IMR-90 (cell line): ENCODE measurements around the gene B3GNT5. TPM values are rescaled to one million over a fixed set of nuclear protein-coding genes. Genes with fewer than 3 reads are reported as not detected.

Experiments used
- ATAC-seq: fragments of 200-7000 bp; cut with Tn5 transposase; 2 replicates; pipeline ENCODE4 v1.9.1; 2020; ENCODE audit warnings: low read depth, mild to moderate bottlenecking, moderate library complexity
- BruUV-seq: library from RNA; stranded (reverse); fragments of 400-500 nt; replicated peaks from 2 replicates; lab custom pipeline; 2021; lab: Mats Ljungman, UMichigan
- CTCF ChIA-PET: fragments of 300-600 bp; formaldehyde crosslinking; extraction: SDS; loops from one replicate; lab custom pipeline; 2021; ENCODE audit warnings: antibody characterized with exemption; lab: Yijun Ruan, JAX
- POLR2A ChIA-PET: fragments of 300-600 bp; sonication (Branson Sonifier 250); formaldehyde crosslinking; loops from one replicate; lab custom pipeline; 2022; ENCODE audit warnings: antibody characterized with exemption; ENCODE audit not compliant: unreplicated experiment; lab: Charles Lee
- DNase-seq: peaks from one replicate; pipeline ENCODE4 v3.0.0; 2013
- H2AFZ ChIP-seq: replicated peaks from 2 replicates; pipeline ENCODE3; 2013; ENCODE audit warnings: low read length, mild to moderate bottlenecking; ENCODE audit not compliant: poor library complexity
- H2AK5ac ChIP-seq: 2 replicates; pipeline ENCODE4 v1.6.1; 2013; ENCODE audit warnings: low read depth, low read length, inconsistent platforms
- H2AK9ac ChIP-seq: replicated peaks from 2 replicates; pipeline ENCODE3; 2013; ENCODE audit warnings: mild to moderate bottlenecking, low read depth, low read length, moderate library complexity; ENCODE audit not compliant: poor library complexity
- H2BK120ac ChIP-seq: 2 replicates; pipeline ENCODE4 v1.6.1; 2013; ENCODE audit warnings: low read depth, low read length, inconsistent platforms
- H2BK15ac ChIP-seq: 3 replicates; pipeline ENCODE4 v1.6.1; 2013; ENCODE audit warnings: low read depth, low read length, inconsistent platforms
- H2BK20ac ChIP-seq: 2 replicates; pipeline ENCODE4 v1.6.1; 2013; ENCODE audit warnings: low read depth, mild to moderate bottlenecking, inconsistent platforms, low read length, moderate library complexity
- H2BK5ac ChIP-seq: 2 replicates; pipeline ENCODE4 v1.6.1; 2013; ENCODE audit warnings: mild to moderate bottlenecking, low read depth, low read length, inconsistent platforms; ENCODE audit not compliant: poor library complexity, severe bottlenecking
- H3K14ac ChIP-seq: replicated peaks from 2 replicates; pipeline ENCODE4 v1.6.1; 2013; ENCODE audit warnings: low read depth, low read length, inconsistent platforms
- H3K18ac ChIP-seq: 2 replicates; pipeline ENCODE4 v1.6.1; 2013; ENCODE audit warnings: low read depth, low read length, control low read depth
- H3K23ac ChIP-seq: 2 replicates; pipeline ENCODE4 v1.6.1; 2013; ENCODE audit warnings: low read depth, low read length, inconsistent platforms
- H3K27ac ChIP-seq: 2 replicates; pipeline ENCODE4 v1.5.1; 2013; ENCODE audit warnings: mild to moderate bottlenecking, control low read depth, low read length; ENCODE audit not compliant: insufficient read depth
- H3K27me3 ChIP-seq: 2 replicates; pipeline ENCODE4 v1.6.1; 2013; ENCODE audit warnings: low read length; ENCODE audit not compliant: control insufficient read depth, insufficient read depth
- H3K36me3 ChIP-seq: 2 replicates; pipeline ENCODE4 v1.6.1; 2013; ENCODE audit warnings: low read length, mixed read lengths; ENCODE audit not compliant: control insufficient read depth, insufficient read depth
- H3K4ac ChIP-seq: 2 replicates; pipeline ENCODE4 v1.6.1; 2013; ENCODE audit warnings: low read depth, low read length, inconsistent platforms
- H3K4me1 ChIP-seq: 2 replicates; pipeline ENCODE4 v1.6.1; 2013; ENCODE audit warnings: low read length, mixed read lengths; ENCODE audit not compliant: control insufficient read depth, insufficient read depth
- H3K4me2 ChIP-seq: 2 replicates; pipeline ENCODE4 v1.6.1; 2013; ENCODE audit warnings: low read depth, mild to moderate bottlenecking, control low read depth, low read length, moderate library complexity
- H3K4me3 ChIP-seq: 2 replicates; pipeline ENCODE4 v1.5.1; 2013; ENCODE audit warnings: low read depth, mild to moderate bottlenecking, control low read depth, low read length, moderate library complexity; ENCODE audit not compliant: insufficient read depth
- H3K56ac ChIP-seq: 2 replicates; pipeline ENCODE4 v1.6.1; 2013; ENCODE audit warnings: low read length, inconsistent platforms; ENCODE audit not compliant: insufficient read depth; ENCODE audit errors: extremely low read depth
- H3K79me1 ChIP-seq, 2 experiments: 2 replicates each; pipeline ENCODE4 v1.6.1; 2013; ENCODE audit warnings: low read length in 2 of 2, inconsistent platforms in 1 of 2, low read depth in 1 of 2
- H3K9ac ChIP-seq: 2 replicates; pipeline ENCODE4 v1.6.1; 2013; ENCODE audit warnings: low read depth, low read length, control low read depth
- H3K9me1 ChIP-seq: 2 replicates; pipeline ENCODE4 v1.6.1; 2013; ENCODE audit warnings: low read length, inconsistent platforms; ENCODE audit not compliant: insufficient read depth
- H3K9me3 ChIP-seq: 2 replicates; pipeline ENCODE4 v1.6.1; 2013; ENCODE audit warnings: low read length; ENCODE audit not compliant: control insufficient read depth, insufficient read depth
- H4K20me1 ChIP-seq: 2 replicates; pipeline ENCODE4 v1.6.1; 2013; ENCODE audit warnings: low read length, inconsistent platforms; ENCODE audit not compliant: insufficient read depth
- H4K5ac ChIP-seq: 2 replicates; pipeline ENCODE4 v1.6.1; 2013; ENCODE audit warnings: mild to moderate bottlenecking, low read depth, low read length, control low read depth
- H4K8ac ChIP-seq, 2 experiments: 2 replicates each; pipeline ENCODE4 v1.6.1; 2013; ENCODE audit warnings: low read depth in 2 of 2, low read length in 2 of 2, control low read depth in 1 of 2, inconsistent platforms in 1 of 2
- H4K91ac ChIP-seq: 2 replicates; pipeline ENCODE4 v1.6.1; 2013; ENCODE audit warnings: low read depth, low read length, inconsistent platforms; ENCODE audit not compliant: insufficient read depth
- BHLHE40 ChIP-seq: fragments of 150-350 bp; IDR thresholded peaks from 2 replicates; pipeline ENCODE4 v1.6.1; 2016; ENCODE audit warnings: mild to moderate bottlenecking, low read depth, low read length
- CEBPB ChIP-seq: IDR thresholded peaks from 2 replicates; pipeline ENCODE4 v1.6.1; 2012; ENCODE audit warnings: low read depth, low read length, improper control_type of control experiment
- CHD1 ChIP-seq: IDR thresholded peaks from 2 replicates; pipeline ENCODE4 v1.6.1; 2012; ENCODE audit warnings: low read depth, low read length, improper control_type of control experiment
- CTCF ChIP-seq: conservative IDR thresholded peaks from 2 replicates; pipeline ENCODE4 v1.5.1; 2012; ENCODE audit warnings: mild to moderate bottlenecking, low read depth, low read length, improper control_type of control experiment
- FOS ChIP-seq: fragments of 150-350 bp; IDR thresholded peaks from 2 replicates; pipeline ENCODE4 v1.6.1; 2016; ENCODE audit warnings: low read depth, low read length
- MAFK ChIP-seq: IDR thresholded peaks from 2 replicates; pipeline ENCODE4 v1.6.1; 2012; ENCODE audit warnings: low read depth, low read length, improper control_type of control experiment
- MAZ ChIP-seq: IDR thresholded peaks from 2 replicates; pipeline ENCODE4 v1.6.1; 2012; ENCODE audit warnings: low read depth, mild to moderate bottlenecking, low read length, improper control_type of control experiment, moderate library complexity, borderline replicate concordance
- MXI1 ChIP-seq: IDR thresholded peaks from 2 replicates; pipeline ENCODE4 v1.6.1; 2012; ENCODE audit warnings: low read depth, mild to moderate bottlenecking, low read length, moderate library complexity, borderline replicate concordance
- NFE2L2 ChIP-seq: fragments of 150-350 bp; IDR thresholded peaks from 2 replicates; pipeline ENCODE4 v1.6.1; 2016; ENCODE audit warnings: low read depth, mild to moderate bottlenecking, low read length
- POLR2A ChIP-seq: IDR thresholded peaks from 2 replicates; pipeline ENCODE4 v1.6.1; 2012; ENCODE audit warnings: mild to moderate bottlenecking, low read depth, low read length
- RAD21 ChIP-seq: IDR thresholded peaks from 2 replicates; pipeline ENCODE4 v1.6.1; 2012; ENCODE audit warnings: low read length, improper control_type of control experiment
- RCOR1 ChIP-seq: IDR thresholded peaks from 2 replicates; pipeline ENCODE4 v1.6.1; 2012; ENCODE audit warnings: mild to moderate bottlenecking, low read length, improper control_type of control experiment; ENCODE audit not compliant: insufficient replicate concordance
- RFX5 ChIP-seq: IDR thresholded peaks from 2 replicates; pipeline ENCODE4 v1.8.0; 2012; ENCODE audit warnings: low read depth, mild to moderate bottlenecking, low read length, moderate library complexity
- SMC3 ChIP-seq: fragments of 150-350 bp; IDR thresholded peaks from 2 replicates; pipeline ENCODE4 v1.6.1; 2016; ENCODE audit warnings: low read depth, mild to moderate bottlenecking, antibody characterized with exemption, low read length, moderate library complexity
- WGBS, 2 experiments: methylation state at CpG; one replicate each; pipeline versions ENCODE4 v1.1.5 to v1.1.7; 2013; ENCODE audit warnings: missing lambda C conversion rate in 2 of 2; ENCODE audit not compliant: insufficient read length in 1 of 2; ENCODE audit errors: extremely low coverage in 2 of 2; 5-methylcytosine and 5-hydroxymethylcytosine counted together
- dilution Hi-C: fragments of 300-500 bp; cut with HindIII; formaldehyde crosslinking; loops from one replicate; pipeline ENCODE4 v1.14.3; 2018; ENCODE audit warnings: low sequenced_read_pairs; ENCODE audit not compliant: unreplicated experiment
- in situ Hi-C: fragments of 300-500 bp; cut with MboI; formaldehyde crosslinking; loops from 3 replicates; pipeline ENCODE4 v1.14.3; 2019; ENCODE audit warnings: low sequenced_read_pairs, inconsistent platforms, mixed read lengths
- intact Hi-C: fragments of 100-400 bp; cut with micrococcal nuclease; formaldehyde crosslinking; loops from 2 replicates; pipeline ENCODE4 v1.10.0; 2022
- polyA plus RNA-seq, 3 experiments: library from polyadenylated mRNA; depleted of rRNA; stranded (reverse); fragments of >200 nt; gene quantifications; 2 replicates each; pipeline ENCODE4 v1.2.3, GENCODE V29; 2012; ENCODE audit warnings: low replicate concordance in 1 of 3
- total RNA-seq: library from RNA; depleted of rRNA; stranded (reverse); fragments of >200 nt; gene quantifications from 2 replicates; pipeline ENCODE4 v1.2.3, GENCODE V29; 2012
- TF ChIP-seq, protein P1 (sequence below): fragments of 150-350 bp; IDR thresholded peaks from 2 replicates; pipeline ENCODE4 v1.6.1; 2017; ENCODE audit warnings: mild to moderate bottlenecking, antibody characterized with exemption, low read length, low read depth
- TF ChIP-seq, protein P2 (sequence below): fragments of 150-350 bp; IDR thresholded peaks from 2 replicates; pipeline ENCODE4 v1.6.1; 2016; ENCODE audit warnings: low read depth, mild to moderate bottlenecking, low read length, moderate library complexity, borderline replicate concordance

The B3GNT5 gene
- total and polyA plus RNA-seq, 2 of the 4 experiments (the other 2 are of a cell fraction): 1.6 to 3.4 TPM

DNA sequence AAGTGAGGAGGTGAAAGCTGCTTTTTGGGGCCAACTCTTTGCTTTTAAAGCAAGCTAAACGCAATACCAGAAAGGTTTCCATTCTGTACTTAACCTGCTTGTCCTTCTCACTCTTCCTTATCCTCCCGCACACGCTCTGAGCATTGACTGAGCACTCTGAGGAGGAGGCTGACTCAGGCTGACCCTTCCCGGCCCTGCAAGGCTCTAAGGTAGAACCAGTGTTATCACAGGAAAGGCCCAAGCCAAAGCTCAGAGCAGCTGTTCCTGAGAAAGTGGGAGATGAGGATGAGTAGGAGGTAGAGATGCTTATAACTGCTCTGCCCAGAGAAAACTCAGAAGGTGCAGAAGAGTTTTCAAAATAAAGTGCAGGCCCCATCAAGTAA is 2.3 kb downstream of the B3GNT5 start:
- H3K14ac ChIP-seq: no peak overlapping the region
- H2BK5ac ChIP-seq: no peak overlapping the region
- H3K27me3 ChIP-seq: peaks cover 29% of the 10 kb centered on the region
- no peak overlapping the region for H2AK5ac ChIP-seq
- in situ Hi-C loops: no loop called here
- H3K4ac ChIP-seq: no peak overlapping the region
- H2AFZ ChIP-seq: no peak overlapping the region
- no peak overlapping the region for H3K4me2 ChIP-seq
- H3K27ac ChIP-seq: no peak overlapping the region
- H2BK15ac ChIP-seq: no peak overlapping the region
- no peak overlapping the region for H4K8ac ChIP-seq
- DNase-seq (peak; percentile 18), ATAC-seq (no peak)
- H3K56ac ChIP-seq: no peak overlapping the region
- H4K20me1 ChIP-seq: no peaks in the 10 kb centered on the region
- H3K36me3 ChIP-seq: no peaks in the 10 kb centered on the region
- no peak overlapping the region for H2AK9ac ChIP-seq
- POLR2A ChIA-PET: no interaction called here
- no CpG with 5 or more reads among the region's 4 CpGs for WGBS, 2 experiments
- dilution Hi-C loops: no loop called here
- no peak overlapping the region for H3K18ac ChIP-seq
- H3K9me1 ChIP-seq: no peaks in the 10 kb centered on the region
- H3K9ac ChIP-seq: no peak overlapping the region
- H3K4me1 ChIP-seq: no peaks in the 10 kb centered on the region
- no peak overlapping the region for H2BK120ac ChIP-seq
- H3K4me3 ChIP-seq: no peak overlapping the region
- intact Hi-C loops: no loop called here
- no peak overlapping the region for H4K91ac ChIP-seq
- no peak overlapping the region for H2BK20ac ChIP-seq
- CTCF ChIA-PET: interaction anchor here (0.6 kb wide), 1 partner anchor 66 kb away, joined by 7 read pairs; no protein-coding TSS in a partner anchor
- no peak overlapping the region for H3K23ac ChIP-seq
- no peak overlapping the region for H4K5ac ChIP-seq
- BruUV-seq: no TSS peak
- TF ChIP-seq FOS (no peak), BHLHE40 (no peak), CEBPB (no peak), POLR2A (no peak), SMC3 (no peak), CHD1 (no peak), NFE2L2 (no peak), MXI1 (no peak), RCOR1 (no peak), MAFK (no peak), MAZ (no peak), RAD21 (no peak), RFX5 (no peak), CTCF (no peak)
- TF ChIP-seq, protein P1, sequence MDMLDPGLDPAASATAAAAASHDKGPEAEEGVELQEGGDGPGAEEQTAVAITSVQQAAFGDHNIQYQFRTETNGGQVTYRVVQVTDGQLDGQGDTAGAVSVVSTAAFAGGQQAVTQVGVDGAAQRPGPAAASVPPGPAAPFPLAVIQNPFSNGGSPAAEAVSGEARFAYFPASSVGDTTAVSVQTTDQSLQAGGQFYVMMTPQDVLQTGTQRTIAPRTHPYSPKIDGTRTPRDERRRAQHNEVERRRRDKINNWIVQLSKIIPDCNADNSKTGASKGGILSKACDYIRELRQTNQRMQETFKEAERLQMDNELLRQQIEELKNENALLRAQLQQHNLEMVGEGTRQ: no peak
- TF ChIP-seq, protein P2, sequence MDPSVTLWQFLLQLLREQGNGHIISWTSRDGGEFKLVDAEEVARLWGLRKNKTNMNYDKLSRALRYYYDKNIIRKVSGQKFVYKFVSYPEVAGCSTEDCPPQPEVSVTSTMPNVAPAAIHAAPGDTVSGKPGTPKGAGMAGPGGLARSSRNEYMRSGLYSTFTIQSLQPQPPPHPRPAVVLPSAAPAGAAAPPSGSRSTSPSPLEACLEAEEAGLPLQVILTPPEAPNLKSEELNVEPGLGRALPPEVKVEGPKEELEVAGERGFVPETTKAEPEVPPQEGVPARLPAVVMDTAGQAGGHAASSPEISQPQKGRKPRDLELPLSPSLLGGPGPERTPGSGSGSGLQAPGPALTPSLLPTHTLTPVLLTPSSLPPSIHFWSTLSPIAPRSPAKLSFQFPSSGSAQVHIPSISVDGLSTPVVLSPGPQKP: no peak
- H3K79me1 ChIP-seq: peaks cover 0 to 4% of the 10 kb centered on the region in 2 experiments; a peak in 1 of 4 replicates
- peaks cover 5% of the 10 kb centered on the region for H3K9me3 ChIP-seq
